ENCODE results near the gene GRAMD4.
A peak's percentile ranks its signal among the peaks of the same experiment; 100 is the strongest.

Gene GRAMD4

DNA sequence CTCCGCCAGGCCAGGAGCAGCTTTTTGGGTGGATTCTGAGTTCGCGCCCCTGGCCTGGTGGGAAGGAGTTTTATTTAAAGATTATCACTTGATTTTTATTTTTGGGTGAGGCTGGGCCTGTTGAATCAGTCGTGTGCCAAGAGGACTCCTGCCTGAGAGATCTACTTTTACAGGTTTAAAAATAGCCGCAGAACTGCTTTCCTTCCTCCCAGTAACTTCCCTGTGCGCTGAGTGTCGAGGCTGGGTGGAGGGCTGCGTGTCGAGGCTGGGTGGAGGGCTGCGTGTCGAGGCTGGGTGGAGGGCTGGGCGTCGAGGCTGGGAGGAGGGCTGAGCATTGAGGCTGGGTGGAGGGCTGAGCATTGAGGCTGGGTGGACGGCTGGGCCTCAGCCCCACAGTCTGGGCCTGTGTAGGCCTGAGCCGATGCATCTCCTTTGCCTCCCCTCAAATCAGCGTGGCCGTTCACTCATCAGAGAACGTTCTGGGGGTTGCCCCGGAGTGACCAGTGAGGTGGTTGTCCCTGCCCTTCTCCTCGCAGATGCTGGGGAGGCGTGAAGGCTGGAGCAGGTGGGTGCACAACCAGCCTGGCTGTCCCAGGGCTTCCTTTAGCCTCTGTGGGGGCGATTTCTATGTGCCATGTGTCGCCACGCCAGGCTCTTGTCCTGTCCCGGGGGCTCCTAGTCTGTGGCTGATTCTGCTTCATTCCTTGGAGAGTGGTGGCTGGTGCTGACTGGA, 30.1 kb downstream of the GRAMD4 start:
- no peak for TF ChIP-seq FOXP2 (optimal IDR thresholded peaks at IDR 0.05; ENCODE audit: borderline replicate concordance, extremely low read depth, extremely low read length, insufficient read depth)
- no peak for TF ChIP-seq SIN3A (IDR thresholded peaks at IDR 0.05; ENCODE audit: borderline replicate concordance, insufficient read depth, low read length)
- no peak for TF ChIP-seq TAF1 (IDR thresholded peaks at IDR 0.05; ENCODE audit: borderline replicate concordance, insufficient read depth, low read length)
- no peak for TF ChIP-seq POLR2AphosphoS5 (IDR thresholded peaks at IDR 0.05; ENCODE audit: low read depth, low read length)
- TF ChIP-seq, protein P1, sequence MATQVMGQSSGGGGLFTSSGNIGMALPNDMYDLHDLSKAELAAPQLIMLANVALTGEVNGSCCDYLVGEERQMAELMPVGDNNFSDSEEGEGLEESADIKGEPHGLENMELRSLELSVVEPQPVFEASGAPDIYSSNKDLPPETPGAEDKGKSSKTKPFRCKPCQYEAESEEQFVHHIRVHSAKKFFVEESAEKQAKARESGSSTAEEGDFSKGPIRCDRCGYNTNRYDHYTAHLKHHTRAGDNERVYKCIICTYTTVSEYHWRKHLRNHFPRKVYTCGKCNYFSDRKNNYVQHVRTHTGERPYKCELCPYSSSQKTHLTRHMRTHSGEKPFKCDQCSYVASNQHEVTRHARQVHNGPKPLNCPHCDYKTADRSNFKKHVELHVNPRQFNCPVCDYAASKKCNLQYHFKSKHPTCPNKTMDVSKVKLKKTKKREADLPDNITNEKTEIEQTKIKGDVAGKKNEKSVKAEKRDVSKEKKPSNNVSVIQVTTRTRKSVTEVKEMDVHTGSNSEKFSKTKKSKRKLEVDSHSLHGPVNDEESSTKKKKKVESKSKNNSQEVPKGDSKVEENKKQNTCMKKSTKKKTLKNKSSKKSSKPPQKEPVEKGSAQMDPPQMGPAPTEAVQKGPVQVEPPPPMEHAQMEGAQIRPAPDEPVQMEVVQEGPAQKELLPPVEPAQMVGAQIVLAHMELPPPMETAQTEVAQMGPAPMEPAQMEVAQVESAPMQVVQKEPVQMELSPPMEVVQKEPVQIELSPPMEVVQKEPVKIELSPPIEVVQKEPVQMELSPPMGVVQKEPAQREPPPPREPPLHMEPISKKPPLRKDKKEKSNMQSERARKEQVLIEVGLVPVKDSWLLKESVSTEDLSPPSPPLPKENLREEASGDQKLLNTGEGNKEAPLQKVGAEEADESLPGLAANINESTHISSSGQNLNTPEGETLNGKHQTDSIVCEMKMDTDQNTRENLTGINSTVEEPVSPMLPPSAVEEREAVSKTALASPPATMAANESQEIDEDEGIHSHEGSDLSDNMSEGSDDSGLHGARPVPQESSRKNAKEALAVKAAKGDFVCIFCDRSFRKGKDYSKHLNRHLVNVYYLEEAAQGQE (IDR thresholded peaks at IDR 0.05; ENCODE audit: insufficient read depth in 1 of 2, low read depth in 2 of 2, low read length in 2 of 2): no peak

DNA sequence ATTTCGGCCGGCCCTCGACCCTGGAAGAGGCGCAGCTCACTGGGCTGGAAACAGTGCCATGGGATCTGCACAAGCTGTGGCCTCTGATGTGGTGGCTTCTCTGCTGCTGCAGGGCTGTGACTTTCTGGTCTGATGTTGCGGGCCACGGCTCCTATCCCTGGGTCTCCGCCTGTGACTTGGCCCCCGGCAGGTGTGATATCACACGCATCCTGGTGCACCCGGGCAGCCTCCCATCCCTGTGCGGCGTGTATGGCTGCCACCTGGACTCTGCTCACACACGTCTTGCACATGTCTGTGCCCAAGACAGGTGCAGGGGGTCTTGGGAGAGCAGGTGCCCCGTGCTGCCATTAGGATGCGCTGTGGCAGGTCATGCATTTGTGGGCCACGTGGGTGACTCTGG, 31.1 kb downstream of the GRAMD4 start:
- TF ChIP-seq SIN3A (IDR thresholded peaks at IDR 0.05; ENCODE audit: borderline replicate concordance, insufficient read depth, low read length): no peak
- TF ChIP-seq POLR2AphosphoS5 (IDR thresholded peaks at IDR 0.05; ENCODE audit: low read depth, low read length): no peak
- TF ChIP-seq TAF1 (IDR thresholded peaks at IDR 0.05; ENCODE audit: borderline replicate concordance, insufficient read depth, low read length): no peak
- no peak for TF ChIP-seq FOXP2 (optimal IDR thresholded peaks at IDR 0.05; ENCODE audit: borderline replicate concordance, extremely low read depth, extremely low read length, insufficient read depth)
- TF ChIP-seq, protein P1 (IDR thresholded peaks at IDR 0.05; ENCODE audit: insufficient read depth in 1 of 2, low read depth in 2 of 2, low read length in 2 of 2): no peak

DNA sequence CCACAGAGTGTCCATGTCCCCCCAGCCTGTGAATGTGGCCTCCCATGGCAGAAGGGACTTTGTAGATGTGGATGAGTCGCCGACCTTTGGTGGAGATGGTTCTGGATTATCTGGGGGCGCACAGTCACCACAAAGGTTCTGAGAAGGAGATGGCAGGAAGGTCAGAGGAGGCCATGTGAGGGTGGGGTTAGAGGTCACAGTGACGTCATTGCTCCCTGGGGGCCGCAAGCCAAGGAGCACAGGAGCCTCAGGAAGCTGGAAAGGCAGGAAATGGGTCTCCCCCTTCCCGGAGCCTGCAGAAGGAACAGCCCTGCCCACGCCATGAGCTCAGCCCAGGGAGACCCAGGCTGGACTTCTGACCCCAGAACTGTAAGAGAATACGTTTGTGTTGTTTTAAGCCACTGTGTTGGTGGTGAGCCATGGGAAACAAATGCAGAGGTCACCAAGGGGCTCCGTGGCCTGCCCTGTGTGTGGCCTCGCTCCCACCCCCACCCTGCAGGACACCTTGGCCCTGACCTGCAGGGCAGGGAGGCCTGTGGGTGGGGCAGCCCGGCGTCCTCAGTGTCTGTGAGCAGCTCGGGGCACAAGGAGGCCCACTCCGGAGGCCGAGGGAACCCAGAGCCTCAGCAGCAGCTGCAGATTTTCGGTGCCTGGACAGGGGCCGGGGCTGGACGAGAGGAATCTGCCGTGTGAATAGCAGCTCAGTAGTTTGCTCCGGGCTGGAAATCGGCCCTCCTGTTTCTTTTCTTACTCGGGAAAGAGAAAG, 32.1 kb downstream of the GRAMD4 start:
- TF ChIP-seq FOXP2 (optimal IDR thresholded peaks at IDR 0.05; ENCODE audit: borderline replicate concordance, extremely low read depth, extremely low read length, insufficient read depth): peak; percentile 34
- TF ChIP-seq SIN3A (IDR thresholded peaks at IDR 0.05; ENCODE audit: borderline replicate concordance, insufficient read depth, low read length): no peak

DNA sequence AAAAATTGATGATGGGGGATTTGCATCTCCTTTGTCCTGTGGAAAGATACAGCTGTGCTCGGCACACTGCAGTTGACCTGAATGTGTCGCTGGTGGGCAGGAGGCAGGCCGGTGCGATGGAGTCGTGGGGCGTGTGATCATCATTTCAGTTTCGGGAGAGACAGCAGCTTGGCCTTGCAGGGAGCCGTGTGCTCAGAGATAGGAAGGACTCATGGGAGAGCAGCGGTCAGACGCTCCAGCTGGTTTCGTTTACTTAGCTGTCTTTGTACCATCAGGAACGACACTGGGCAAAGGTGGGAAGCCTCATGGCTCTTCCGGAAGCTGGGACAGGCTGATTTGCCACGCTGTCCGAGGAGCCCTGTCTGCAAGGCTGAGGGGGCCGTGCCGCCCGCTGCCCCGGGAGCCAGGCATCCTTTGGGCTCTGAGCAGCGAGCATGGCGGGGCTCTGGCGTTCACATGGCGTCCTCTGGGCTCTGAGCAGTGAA, 32.7 kb downstream of the GRAMD4 start:
- TF ChIP-seq, protein P1 (IDR thresholded peaks at IDR 0.05; ENCODE audit: insufficient read depth in 1 of 2, low read depth in 2 of 2, low read length in 2 of 2): no peak
- TF ChIP-seq FOXP2 (optimal IDR thresholded peaks at IDR 0.05; ENCODE audit: borderline replicate concordance, extremely low read depth, extremely low read length, insufficient read depth): no peak

DNA sequence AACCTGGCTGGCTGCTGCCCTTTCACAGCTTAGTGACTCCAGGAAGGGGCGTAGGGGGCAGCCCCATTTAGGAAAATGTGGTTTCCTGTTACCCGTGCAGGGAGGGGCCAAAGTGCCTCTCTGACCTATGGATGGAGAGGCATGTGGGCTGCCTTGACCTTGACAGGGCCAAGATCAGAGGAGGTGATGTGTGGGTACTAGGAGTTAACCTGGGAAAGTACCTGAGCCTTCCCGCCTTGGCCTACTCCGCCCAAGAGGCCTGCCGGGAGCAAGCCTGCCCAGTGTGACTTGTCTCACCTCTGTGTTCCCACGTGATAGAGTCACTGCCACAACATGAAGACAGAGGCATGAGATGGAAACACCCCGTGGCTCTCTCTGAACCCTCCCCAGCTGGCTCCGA, 33.4 kb downstream of the GRAMD4 start:
- TF ChIP-seq, protein P1 (IDR thresholded peaks at IDR 0.05; ENCODE audit: insufficient read depth in 1 of 2, low read depth in 2 of 2, low read length in 2 of 2): no peak

Measured in PFSK-1 (cell line).